Osteoblast (primary cell): Measurements from ENCODE around the gene SPTBN1. TPM values are rescaled to one million over a fixed set of nuclear protein-coding genes. Genes with fewer than 3 reads are reported as not detected.

Source experiments
- DNase-seq: peaks from one replicate; pipeline ENCODE4 v3.0.0; 2011; ENCODE audit warnings: low spot score, mixed read lengths; ENCODE audit not compliant: insufficient read length; ENCODE audit errors: missing footprints
- H2AFZ ChIP-seq: 2 replicates; pipeline ENCODE4 v1.6.0; 2011; ENCODE audit warnings: mild to moderate bottlenecking, low read length
- H3K27ac ChIP-seq: 2 replicates; pipeline ENCODE4 v1.5.1; 2011; ENCODE audit warnings: mild to moderate bottlenecking, low read depth, low read length, moderate library complexity
- H3K27me3 ChIP-seq: 2 replicates; pipeline ENCODE4 v1.6.0; 2012; ENCODE audit warnings: mild to moderate bottlenecking, control low read depth, inconsistent platforms, low read length, moderate library complexity; ENCODE audit not compliant: insufficient read depth
- H3K36me3 ChIP-seq: 2 replicates; pipeline ENCODE4 v1.5.1; 2011; ENCODE audit warnings: mild to moderate bottlenecking, low read length, control low read depth, moderate library complexity; ENCODE audit not compliant: insufficient read depth
- H3K4me1 ChIP-seq: 2 replicates; pipeline ENCODE4 v1.5.1; 2011; ENCODE audit warnings: mild to moderate bottlenecking, low read length, control low read depth, moderate library complexity; ENCODE audit not compliant: insufficient read depth
- H3K4me2 ChIP-seq: 2 replicates; pipeline ENCODE4 v1.6.0; 2011; ENCODE audit warnings: mild to moderate bottlenecking, low read length; ENCODE audit not compliant: insufficient read depth
- H3K4me3 ChIP-seq: fragments of 200-600 bp; sonication (generic); 3 replicates; pipeline ENCODE4 v1.5.1; 2012; ENCODE audit warnings: mild to moderate bottlenecking, low read length, inconsistent platforms; ENCODE audit not compliant: insufficient read depth
- H3K79me2 ChIP-seq: 2 replicates; pipeline ENCODE4 v1.6.0; 2012; ENCODE audit warnings: mild to moderate bottlenecking, low read length, control low read depth, inconsistent platforms; ENCODE audit not compliant: insufficient read depth
- H3K9me3 ChIP-seq: 2 replicates; pipeline ENCODE4 v1.5.1; 2011; ENCODE audit warnings: low read depth, low read length, control low read depth
- H4K20me1 ChIP-seq: 2 replicates; pipeline ENCODE4 v1.6.0; 2012; ENCODE audit warnings: mild to moderate bottlenecking, low read length, control low read depth; ENCODE audit not compliant: insufficient read depth
- CTCF ChIP-seq: IDR thresholded peaks from 2 replicates; pipeline ENCODE4 v1.5.1; 2011; ENCODE audit warnings: mild to moderate bottlenecking, low read depth, low read length, moderate library complexity; ENCODE audit errors: extremely low read depth
- total RNA-seq: library from RNA; depleted of rRNA; stranded (reverse); fragments of >200 nt; gene quantifications from 2 replicates; pipeline ENCODE4 v1.2.3, GENCODE V29; 2012

The SPTBN1 gene
- total RNA-seq, 1 donor = 249 TPM

GRCh38 chr2:54456612-54457322 is 640 bp downstream of the SPTBN1 start:
- Histone ChIP-seq H3K27ac (peak overlapping the region; percentile 61), H3K4me1 (peaks cover 24% of the 10 kb centered on the region), H3K4me3 (peak overlapping the region; percentile 93), H4K20me1 (peaks cover 39% of the 10 kb centered on the region), H3K79me2 (peaks cover 53% of the 10 kb centered on the region), H3K9me3 (no peaks in the 10 kb centered on the region), H3K36me3 (no peaks in the 10 kb centered on the region), H3K27me3 (no peaks in the 10 kb centered on the region), H2AFZ (peak overlapping the region; percentile 79), H3K4me2 (peak overlapping the region; percentile 91)
- DNase-seq = peak; percentile 92
- no peak for TF ChIP-seq CTCF

GRCh38 chr2:54457323-54458023 is 1.3 kb downstream of the SPTBN1 start:
- no peak for TF ChIP-seq CTCF
- no peaks in the 10 kb centered on the region for H3K9me3 ChIP-seq
- peaks cover 43% of the 10 kb centered on the region for H4K20me1 ChIP-seq
- no peaks in the 10 kb centered on the region for H3K36me3 ChIP-seq
- H3K4me2 ChIP-seq = peak overlapping the region; percentile 91
- H2AFZ ChIP-seq = peak overlapping the region; percentile 79
- no peaks in the 10 kb centered on the region for H3K27me3 ChIP-seq
- peak; percentile 83 for DNase-seq
- peaks cover 26% of the 10 kb centered on the region for H3K4me1 ChIP-seq
- H3K79me2 ChIP-seq = peaks cover 60% of the 10 kb centered on the region
- H3K27ac ChIP-seq = peak overlapping the region; percentile 61
- H3K4me3 ChIP-seq = peak overlapping the region; percentile 93

- Histone ChIP-seq H3K4me2 (peak overlapping the region; percentile 91), H3K27me3 (no peaks in the 10 kb centered on the region), H3K4me1 (peaks cover 26% of the 10 kb centered on the region), H2AFZ (no peak overlapping the region), H3K27ac (no peak overlapping the region), H3K4me3 (no peak overlapping the region), H4K20me1 (peaks cover 52% of the 10 kb centered on the region), H3K36me3 (no peaks in the 10 kb centered on the region), H3K79me2 (peaks cover 76% of the 10 kb centered on the region), H3K9me3 (no peaks in the 10 kb centered on the region)
- TF ChIP-seq CTCF = no peak
- DNase-seq = peak; percentile 90
Observed at GRCh38 chr2:54459037-54459441, 2.9 kb downstream of the SPTBN1 start.

GRCh38 chr2:54461261-54461660 is 5.1 kb downstream of the SPTBN1 start:
- Histone ChIP-seq H3K27ac (peak overlapping the region; percentile 38), H3K4me1 (peaks cover 17% of the 10 kb centered on the region), H3K4me2 (no peak overlapping the region), H3K9me3 (no peaks in the 10 kb centered on the region), H2AFZ (no peak overlapping the region), H3K36me3 (no peaks in the 10 kb centered on the region), H3K79me2 (peaks cover 94% of the 10 kb centered on the region), H3K27me3 (no peaks in the 10 kb centered on the region), H4K20me1 (peaks cover 52% of the 10 kb centered on the region), H3K4me3 (no peak overlapping the region)
- no peak for TF ChIP-seq CTCF
- DNase-seq = peak; percentile 82
